B cell (primary cell): ENCODE measurements around the gene TKTL1. TPM values are rescaled to one million over a fixed set of nuclear protein-coding genes. Genes with fewer than 3 reads are reported as not detected.
"Not testable (repeated sequence)": the region's sequence is repeated elsewhere in the genome, so short reads cannot be mapped to it uniquely, and the experiment has no call there.

Experiments used
- ATAC-seq: fragments of 200-7000 bp; cut with Tn5 transposase; one replicate; pipeline ENCODE4 v1.10.0; 2021; ENCODE audit warnings: low read depth, mild to moderate bottlenecking, moderate number of reproducible peaks, moderate library complexity
- CTCF ChIA-PET: fragments of 350-600 bp; sonication (Branson Sonifier 250); formaldehyde crosslinking; loops from one replicate; lab custom pipeline; 2021; ENCODE audit warnings: antibody characterized with exemption, inconsistent platforms; lab: Charles Lee
- POLR2A ChIA-PET: fragments of 350-600 bp; sonication (Branson Sonifier 250); formaldehyde crosslinking; loops from one replicate; lab custom pipeline; 2021; ENCODE audit warnings: antibody characterized with exemption; lab: Charles Lee
- DNase-seq: peaks from one replicate; pipeline ENCODE4 v3.0.0; 2013
- H2AFZ ChIP-seq: 2 replicates; pipeline ENCODE4 v1.6.1; 2012; ENCODE audit warnings: mild to moderate bottlenecking, low read depth, low read length; ENCODE audit not compliant: insufficient read depth, poor library complexity, severe bottlenecking
- H3K27ac ChIP-seq, 2 donors: 1 replicate in 1 of 2; 2 replicates in 1 of 2; pipeline ENCODE4 v1.5.1; 2012 to 2013; ENCODE audit warnings: low read length in 2 of 2, mild to moderate bottlenecking in 2 of 2, moderate library complexity in 1 of 2
- H3K27me3 ChIP-seq, 4 experiments: fragments of 200-600 bp in 1 of 4; sonication (generic) in 1 of 4; replicated peaks in 1 of 4; 1 replicate in 2 of 4; 2 replicates in 2 of 4; pipeline versions ENCODE4 v1.6.1 to v1.7.0; 2013 to 2016; ENCODE audit warnings: low read length in 3 of 4, mild to moderate bottlenecking in 2 of 4, mixed read lengths in 1 of 4, moderate library complexity in 1 of 4; ENCODE audit not compliant: insufficient read depth in 4 of 4, control insufficient read depth in 3 of 4; ENCODE audit errors: control extremely low read depth in 1 of 4
- H3K36me3 ChIP-seq, 2 experiments: replicated peaks in 1 of 2; 1 replicate in 1 of 2; 2 replicates in 1 of 2; pipeline versions ENCODE4 v1.6.1 to v1.7.1; 2013; ENCODE audit warnings: low read length in 1 of 2; ENCODE audit not compliant: insufficient read depth in 2 of 2, control insufficient read depth in 1 of 2; ENCODE audit errors: control extremely low read depth in 1 of 2, extremely low read depth in 1 of 2
- H3K4me1 ChIP-seq, 2 donors: fragments of 200-600 bp in 1 of 2; sonication (generic) in 1 of 2; 1 replicate in 1 of 2; 2 replicates in 1 of 2; pipeline versions ENCODE4 v1.5.1 to v1.6.1; 2013 to 2017; ENCODE audit warnings: low read length in 2 of 2; ENCODE audit not compliant: control insufficient read depth in 2 of 2, insufficient read depth in 2 of 2
- H3K4me2 ChIP-seq: replicated peaks from 2 replicates; pipeline ENCODE3; 2012; ENCODE audit warnings: mild to moderate bottlenecking, low read depth, low read length; ENCODE audit not compliant: poor library complexity, severe bottlenecking
- H3K4me3 ChIP-seq, 5 experiments: fragments of 200-600 bp in 1 of 5; sonication (generic) in 1 of 5; 1 replicate in 3 of 5; 2 replicates in 2 of 5; pipeline versions ENCODE4 v1.5.1 to v1.7.0; 2011 to 2016; ENCODE audit warnings: low read length in 4 of 5, mild to moderate bottlenecking in 4 of 5, low read depth in 2 of 5, control low read depth in 1 of 5, moderate library complexity in 1 of 5; ENCODE audit not compliant: insufficient read depth in 1 of 5; ENCODE audit errors: control extremely low read depth in 1 of 5, extremely low read depth in 1 of 5
- H3K79me2 ChIP-seq: fragments of 200-600 bp; sonication (generic); one replicate; pipeline ENCODE4 v1.6.0; 2016; ENCODE audit warnings: low read length; ENCODE audit not compliant: control insufficient read depth, insufficient read depth
- H3K9ac ChIP-seq: fragments of 200-600 bp; sonication (generic); 2 replicates; pipeline ENCODE4 v1.6.1; 2017; ENCODE audit warnings: mild to moderate bottlenecking, low read length, moderate library complexity
- H3K9me3 ChIP-seq, 3 donors: one replicate each; pipeline versions ENCODE4 v1.6.1 to v1.7.1; 2013; ENCODE audit warnings: low read length in 2 of 3; ENCODE audit not compliant: control insufficient read depth in 2 of 3, insufficient read depth in 1 of 3; ENCODE audit errors: control extremely low read depth in 1 of 3
- H4K20me1 ChIP-seq: 2 replicates; pipeline ENCODE4 v1.6.0; 2012; ENCODE audit warnings: mild to moderate bottlenecking, low read length; ENCODE audit not compliant: insufficient read depth, control insufficient read depth, poor library complexity, severe bottlenecking
- H3K27ac Mint-ChIP-seq: one replicate; pipeline ENCODE4 v1.8.0; 2021; ENCODE audit warnings: mixed read lengths
- H3K27me3 Mint-ChIP-seq: one replicate; pipeline ENCODE4 v1.8.0; 2021; ENCODE audit warnings: mixed read lengths
- H3K4me1 Mint-ChIP-seq: one replicate; pipeline ENCODE4 v1.8.0; 2021; ENCODE audit warnings: mixed read lengths
- H3K4me3 Mint-ChIP-seq: one replicate; pipeline ENCODE4 v1.8.0; 2021; ENCODE audit warnings: mixed read lengths
- H3K9me3 Mint-ChIP-seq: one replicate; pipeline ENCODE4 v1.8.0; 2022; ENCODE audit warnings: mixed read lengths; ENCODE audit not compliant: insufficient read depth
- CTCF ChIP-seq: fragments of 200-600 bp; IDR thresholded peaks from one replicate; pipeline ENCODE4 v1.8.0; 2022; ENCODE audit warnings: antibody characterized with exemption, mild to moderate bottlenecking
- EZH2 ChIP-seq: IDR thresholded peaks from 2 replicates; pipeline ENCODE4 v1.6.1; 2012; ENCODE audit warnings: borderline replicate concordance, low read depth, mild to moderate bottlenecking, moderate library complexity, low read length; ENCODE audit not compliant: insufficient read depth, poor library complexity, severe bottlenecking
- WGBS: methylation state at CpG from one replicate; pipeline ENCODE4 v1.1.5; 2013; ENCODE audit warnings: missing lambda C conversion rate; ENCODE audit not compliant: insufficient coverage; 5-methylcytosine and 5-hydroxymethylcytosine counted together
- intact Hi-C: fragments of 100-400 bp; cut with micrococcal nuclease; formaldehyde crosslinking; loops from one replicate; pipeline ENCODE4 v1.10.0; 2022
- polyA plus RNA-seq: library from polyadenylated mRNA; depleted of rRNA; stranded (reverse); fragments of >200 nt; gene quantifications from 2 replicates; pipeline ENCODE4 v1.2.3, GENCODE V29; 2012
- total RNA-seq, 2 donors: library from RNA; stranded (reverse); fragments of 120-200 nt in 1 of 2; gene quantifications; 1 replicate in 1 of 2; 2 replicates in 1 of 2; pipeline versions ENCODE4 v1.2.3 to v1.2.4, GENCODE V29; 2013 to 2022

The TKTL1 gene
- total and polyA plus RNA-seq, 2 donors (not counting 1 experiment from before 2014, with no cell fraction given): 0.18 to 0.96 TPM

DNA sequence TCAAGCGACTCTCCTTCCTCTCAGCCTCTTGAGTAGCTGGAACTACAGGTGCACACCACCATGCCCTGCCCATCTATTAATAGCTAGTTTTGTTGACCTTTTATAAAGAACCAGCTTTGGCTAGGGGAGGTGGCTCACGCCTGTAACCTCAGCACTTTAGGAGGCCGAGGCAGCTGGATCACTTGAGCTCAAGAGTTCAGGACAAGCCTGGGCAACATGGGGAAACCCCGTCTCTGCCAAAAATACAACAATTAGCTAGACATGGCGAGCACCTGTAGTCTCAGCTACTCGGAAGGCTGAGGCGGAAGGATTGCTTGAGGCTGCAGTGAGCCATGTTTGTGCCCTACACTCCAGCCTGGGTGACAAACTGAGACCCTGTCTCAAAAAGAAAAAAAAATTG is 2.7 kb downstream of the TKTL1 start:
- peak overlapping the region; percentile 19 for H3K4me3 Mint-ChIP-seq
- intact Hi-C loops: no loop called here
- peak; percentile 73 for DNase-seq
- peaks cover 19% of the 10 kb centered on the region for H3K4me1 Mint-ChIP-seq
- Histone ChIP-seq H3K4me3 (no peak overlapping the region), H3K4me1 (peaks cover 9 to 15% of the 10 kb centered on the region in 2 donors), H3K27me3 (no peaks in the 10 kb centered on the region), H4K20me1 (no peaks in the 10 kb centered on the region), H3K27ac (peak overlapping the region; percentile 47 to 67), H3K36me3 (no peaks in the 10 kb centered on the region), H3K9ac (no peak overlapping the region), H3K4me2 (peak overlapping the region; percentile 44), H3K9me3 (no peaks in the 10 kb centered on the region), H3K79me2 (no peaks in the 10 kb centered on the region), H2AFZ (no peak overlapping the region)
- TF ChIP-seq EZH2: no peak
- TF ChIP-seq CTCF: no peak
- POLR2A ChIA-PET: interaction anchor here (0.6 to 1.1 kb wide), 2 partner anchors 10 to 572 kb away, joined by 3 read pairs; no protein-coding TSS in a partner anchor
- CTCF ChIA-PET: interaction anchor here (0.9 to 2.4 kb wide), 5 partner anchors 9 to 160 kb away, joined by 3 to 16 read pairs (median 3); no protein-coding TSS in a partner anchor
- peak overlapping the region; percentile 82 for H3K27ac Mint-ChIP-seq
- peak; percentile 87 for ATAC-seq
- no peaks in the 10 kb centered on the region for H3K9me3 Mint-ChIP-seq
- 0% methylated on average over 3 of the region's 7 CpGs for WGBS
- no peaks in the 10 kb centered on the region for H3K27me3 Mint-ChIP-seq

DNA sequence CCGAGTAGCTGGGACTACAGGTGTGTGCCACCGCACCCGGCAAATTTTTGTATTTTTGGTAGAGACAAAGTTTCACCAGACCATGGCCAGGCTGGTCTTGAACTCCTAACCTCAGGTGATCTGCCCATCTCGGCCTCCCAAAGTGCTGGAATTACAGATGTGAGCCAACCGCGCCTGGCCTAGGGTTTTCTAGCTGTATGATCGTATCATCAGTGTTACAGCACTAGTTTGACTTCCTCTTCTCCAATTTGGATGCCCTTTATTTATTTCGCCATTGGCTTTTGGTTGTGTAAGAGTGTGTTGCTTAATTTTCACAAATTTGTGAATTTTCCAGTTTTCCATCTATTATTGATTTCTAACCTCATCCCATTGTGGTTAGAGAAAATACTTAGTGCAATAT is 5.2 kb downstream of the TKTL1 start:
- Histone ChIP-seq H3K27me3 (no peaks in the 10 kb centered on the region), H3K79me2 (no peaks in the 10 kb centered on the region), H3K9me3 (no peaks in the 10 kb centered on the region), H3K4me1 (peaks cover 23 to 30% of the 10 kb centered on the region in 2 donors), H3K4me3 (no peak overlapping the region), H2AFZ (no peak overlapping the region), H3K9ac (no peak overlapping the region), H3K36me3 (no peaks in the 10 kb centered on the region), H3K27ac (no peak overlapping the region), H4K20me1 (no peaks in the 10 kb centered on the region), H3K4me2 (no peak overlapping the region)
- ChIA-PET CTCF (interaction anchor here (0.8 to 1.3 kb wide), 2 partner anchors 9 to 30 kb away, joined by 3 to 4 read pairs; no protein-coding TSS in a partner anchor), POLR2A (no interaction called here)
- Mint-ChIP-seq H3K9me3 (no peaks in the 10 kb centered on the region), H3K4me1 (peaks cover 31% of the 10 kb centered on the region), H3K27me3 (no peaks in the 10 kb centered on the region), H3K27ac (no peak overlapping the region), H3K4me3 (no peak overlapping the region)
- no peak for TF ChIP-seq EZH2
- no peak for TF ChIP-seq CTCF
- intact Hi-C loops: no loop called here
- ATAC-seq (no peak), DNase-seq (no peak)
- 100% methylated on average over 3 of the region's 8 CpGs for WGBS

DNA sequence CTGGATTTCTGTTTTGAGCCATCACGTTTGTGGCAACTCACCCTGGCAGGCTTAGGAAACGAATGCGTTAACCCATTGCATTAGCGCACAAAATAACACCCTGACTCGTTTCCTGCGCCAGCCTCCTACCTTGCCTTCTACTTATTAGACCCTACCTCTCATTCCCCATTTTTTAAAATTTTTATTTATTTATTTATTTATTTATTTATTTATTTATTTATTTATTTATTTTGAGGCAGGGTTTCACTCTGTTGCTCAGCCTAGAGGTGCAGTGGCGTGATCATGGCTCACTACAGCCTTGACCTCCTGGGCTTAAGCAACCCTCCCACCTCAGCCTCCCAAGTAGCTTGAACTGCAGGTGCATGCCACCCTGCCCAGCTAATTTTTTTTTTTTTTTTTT is 7.4 kb downstream of the TKTL1 start:
- intact Hi-C loops, H3K27ac Mint-ChIP-seq: not testable (repeated sequence)
- CTCF ChIA-PET: interaction anchor here (0.7 kb wide), 1 partner anchor 244 kb away, joined by 4 read pairs; no protein-coding TSS in a partner anchor

More for the DNA sequence above, 7.4 kb downstream of the TKTL1 start:
- not testable (repeated sequence) for H3K9ac ChIP-seq, H3K9me3 Mint-ChIP-seq, DNase-seq, ATAC-seq, H3K4me3 ChIP-seq, H3K9me3 ChIP-seq, H4K20me1 ChIP-seq, H2AFZ ChIP-seq, H3K4me2 ChIP-seq, H3K27me3 ChIP-seq, H3K27me3 Mint-ChIP-seq, H3K79me2 ChIP-seq, H3K36me3 ChIP-seq, H3K4me3 Mint-ChIP-seq, H3K27ac ChIP-seq
- peaks cover 40% of the 10 kb centered on the region for H3K4me1 Mint-ChIP-seq
- 100% methylated on average over 3 of the region's 7 CpGs for WGBS
- POLR2A ChIA-PET: interaction anchor here (0.6 kb wide), 1 partner anchor 240 kb away, joined by 6 read pairs; no protein-coding TSS in a partner anchor
- H3K4me1 ChIP-seq: peaks cover 33 to 41% of the 10 kb centered on the region in 2 donors
